GM13976 (cell line): ENCODE data around the gene PRM3.

ENCODE experiments used
- DNase-seq: peaks from one replicate; pipeline ENCODE4 v3.0.0; 2012; ENCODE audit warnings: low spot score
- in situ Hi-C: fragments of 300-500 bp; cut with MboI; formaldehyde crosslinking; loops from one replicate; pipeline ENCODE4 v1.12.0; 2022; ENCODE audit warnings: low sequenced_read_pairs, mixed read lengths, inconsistent platforms; ENCODE audit not compliant: unreplicated experiment
- TF ChIP-seq, protein P1 (sequence below): IDR thresholded peaks from 2 replicates; pipeline ENCODE4 v1.5.1; 2012; ENCODE audit warnings: borderline replicate concordance, mild to moderate bottlenecking; ENCODE audit not compliant: insufficient read depth; ENCODE audit errors: extremely low read depth, missing control alignments, control extremely low read depth

Gene PRM3

DNA sequence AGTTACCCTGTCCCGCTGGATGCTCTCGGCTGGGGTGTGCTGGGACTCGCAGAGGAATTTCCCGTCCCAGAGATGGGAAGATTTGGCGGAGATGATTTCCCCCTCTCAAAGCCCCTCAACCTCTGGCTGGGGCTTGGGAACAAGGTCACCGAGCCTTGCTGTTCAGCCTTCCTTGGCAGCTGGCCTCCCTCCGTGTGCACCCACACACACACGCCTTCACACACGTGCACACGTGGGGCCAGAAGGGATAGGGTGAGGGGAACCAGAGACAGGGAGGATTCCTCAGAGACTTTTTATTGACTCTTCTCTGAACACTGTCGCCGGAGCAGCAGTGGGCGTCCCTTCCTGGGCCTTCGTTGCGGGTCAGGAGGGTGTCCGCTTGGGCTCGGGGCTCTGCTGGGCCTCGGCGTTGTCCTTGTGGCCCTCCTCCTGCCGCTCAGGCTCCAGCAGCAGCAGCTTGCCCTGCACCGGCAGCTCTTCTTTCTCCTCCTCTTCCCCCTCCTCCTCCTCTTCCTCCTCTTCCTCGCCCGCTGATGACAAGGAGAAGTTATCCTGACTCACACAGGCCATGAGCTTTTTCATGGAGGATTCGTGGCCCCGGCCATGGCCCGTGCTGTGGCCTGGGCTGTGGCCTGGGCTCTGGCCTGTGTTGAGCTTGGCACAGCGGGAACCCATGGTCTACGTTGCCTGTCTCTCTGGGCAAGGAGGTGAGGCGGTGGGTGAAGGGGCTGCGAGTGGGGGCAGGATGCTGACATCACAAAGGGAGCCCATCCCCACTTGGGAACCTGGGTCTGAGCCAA, at the start of gene PRM3:
TSS of gene PRM3 (minus strand) at position 709 of the 800 bp plus-strand sequence. CDS start at position 675, 34 bp downstream.
- no peak for DNase-seq
- in situ Hi-C loops: no loop called here
- TF ChIP-seq, protein P1, sequence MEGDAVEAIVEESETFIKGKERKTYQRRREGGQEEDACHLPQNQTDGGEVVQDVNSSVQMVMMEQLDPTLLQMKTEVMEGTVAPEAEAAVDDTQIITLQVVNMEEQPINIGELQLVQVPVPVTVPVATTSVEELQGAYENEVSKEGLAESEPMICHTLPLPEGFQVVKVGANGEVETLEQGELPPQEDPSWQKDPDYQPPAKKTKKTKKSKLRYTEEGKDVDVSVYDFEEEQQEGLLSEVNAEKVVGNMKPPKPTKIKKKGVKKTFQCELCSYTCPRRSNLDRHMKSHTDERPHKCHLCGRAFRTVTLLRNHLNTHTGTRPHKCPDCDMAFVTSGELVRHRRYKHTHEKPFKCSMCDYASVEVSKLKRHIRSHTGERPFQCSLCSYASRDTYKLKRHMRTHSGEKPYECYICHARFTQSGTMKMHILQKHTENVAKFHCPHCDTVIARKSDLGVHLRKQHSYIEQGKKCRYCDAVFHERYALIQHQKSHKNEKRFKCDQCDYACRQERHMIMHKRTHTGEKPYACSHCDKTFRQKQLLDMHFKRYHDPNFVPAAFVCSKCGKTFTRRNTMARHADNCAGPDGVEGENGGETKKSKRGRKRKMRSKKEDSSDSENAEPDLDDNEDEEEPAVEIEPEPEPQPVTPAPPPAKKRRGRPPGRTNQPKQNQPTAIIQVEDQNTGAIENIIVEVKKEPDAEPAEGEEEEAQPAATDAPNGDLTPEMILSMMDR: no peak

GRCh38 chr16:11322823-11323222, 49.4 kb upstream of the PRM3 start:
- in situ Hi-C loops: no loop called here
- TF ChIP-seq, protein P1: no peak
- DNase-seq: no peak

- in situ Hi-C loops: no loop called here
- no peak for DNase-seq
- TF ChIP-seq, protein P1: no peak
These were observed 48.2 kb upstream of the PRM3 start for GRCh38 chr16:11321662-11322061.

DNA sequence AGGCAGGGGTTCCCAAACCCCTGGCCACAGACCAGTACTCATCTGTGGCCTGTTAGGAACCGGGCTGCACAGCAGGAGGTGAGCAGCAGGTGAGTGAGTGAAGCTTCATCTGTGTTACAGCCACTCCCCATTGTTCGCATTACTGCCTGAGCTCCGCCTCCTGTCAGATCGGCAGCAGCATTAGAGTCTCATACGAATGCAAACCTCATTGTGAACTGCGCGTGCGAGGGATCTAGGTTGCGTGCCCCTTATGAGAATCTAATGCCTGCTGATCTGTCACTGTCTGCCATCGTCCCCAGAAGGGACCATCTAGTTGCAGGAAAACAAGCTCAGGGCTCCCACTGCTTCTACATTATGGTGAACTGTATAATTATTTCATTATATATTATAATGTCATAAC, 46.7 kb upstream of the PRM3 start:
- TF ChIP-seq, protein P1: no peak
- DNase-seq: no peak
- in situ Hi-C loops: no loop called here

DNA sequence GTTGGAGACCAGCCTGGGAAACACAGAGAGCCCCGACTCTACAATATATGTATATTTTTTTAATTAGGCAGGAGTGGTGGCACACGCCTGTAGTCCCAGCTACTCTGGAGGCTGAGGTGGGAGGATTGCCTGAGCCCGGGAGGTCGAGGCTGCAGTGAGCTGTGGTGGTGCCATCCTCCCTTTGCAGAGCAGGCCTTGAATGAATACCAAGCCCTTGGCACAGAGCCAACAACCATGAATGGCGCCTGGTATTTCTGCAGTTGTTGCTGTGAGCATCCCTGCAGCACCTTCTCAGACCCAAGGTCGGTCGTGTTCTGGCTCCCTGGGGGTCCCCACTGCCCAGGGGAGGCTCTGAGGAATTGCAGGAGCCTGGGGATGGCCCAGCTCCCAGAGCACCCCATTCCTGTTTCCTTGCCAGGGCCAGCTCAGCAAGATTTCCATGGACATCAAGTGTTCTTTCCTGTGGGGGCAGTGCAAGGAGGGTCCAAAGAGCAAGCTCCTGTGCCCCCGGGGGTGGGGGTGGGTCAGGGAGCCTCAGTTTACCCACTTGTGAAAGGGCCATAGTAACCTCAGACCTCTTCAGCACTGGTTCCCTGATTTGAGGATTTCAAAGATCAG, 46.2 kb upstream of the PRM3 start:
- TF ChIP-seq, protein P1: no peak
- DNase-seq: no peak
- in situ Hi-C loops: no loop called here

DNA sequence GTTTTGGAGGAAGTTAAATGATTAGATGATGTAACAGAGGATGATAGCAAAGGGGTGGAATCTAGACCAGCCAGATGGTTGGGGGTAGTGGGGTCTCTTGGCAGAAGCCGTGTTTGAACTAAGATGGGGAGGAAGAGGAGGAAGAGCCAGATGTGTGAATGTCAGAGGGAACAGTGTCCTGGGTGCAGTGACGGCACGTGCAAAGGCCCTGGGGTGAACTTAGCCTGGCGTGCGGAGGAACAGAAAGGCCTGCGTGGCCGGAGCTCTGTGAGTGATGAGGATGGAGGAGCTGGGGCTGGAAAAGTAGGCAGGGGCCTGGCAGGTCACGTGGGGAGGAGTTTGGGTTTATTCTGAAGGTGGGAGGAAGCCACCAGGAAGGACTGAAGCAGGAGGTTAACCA, 45.4 kb upstream of the PRM3 start:
- TF ChIP-seq, protein P1: no peak
- no peak for DNase-seq
- in situ Hi-C loops: no loop called here
